Hematopoietic multipotent progenitor cell (in vitro differentiated cells): Measurements from ENCODE around the gene FGF7. TPM values are rescaled to one million over a fixed set of nuclear protein-coding genes. Genes with fewer than 3 reads are reported as not detected.
"Not testable (repeated sequence)": the region's sequence is repeated elsewhere in the genome, so short reads cannot be mapped to it uniquely, and the experiment has no call there.

Source experiments
- DNase-seq, 3 donors: peaks; one replicate each; pipeline ENCODE4 v3.0.0-alpha.2; 2011 to 2015; ENCODE audit warnings: low read depth in 2 of 3, low spot score in 2 of 3
- total RNA-seq: library from RNA; depleted of rRNA; stranded (reverse); fragments of >200 nt; gene quantifications from one replicate; pipeline ENCODE4 v1.2.3, GENCODE V29; 2012

FGF7 gene
- total RNA-seq, 1 donor = under 0.01 TPM

DNA sequence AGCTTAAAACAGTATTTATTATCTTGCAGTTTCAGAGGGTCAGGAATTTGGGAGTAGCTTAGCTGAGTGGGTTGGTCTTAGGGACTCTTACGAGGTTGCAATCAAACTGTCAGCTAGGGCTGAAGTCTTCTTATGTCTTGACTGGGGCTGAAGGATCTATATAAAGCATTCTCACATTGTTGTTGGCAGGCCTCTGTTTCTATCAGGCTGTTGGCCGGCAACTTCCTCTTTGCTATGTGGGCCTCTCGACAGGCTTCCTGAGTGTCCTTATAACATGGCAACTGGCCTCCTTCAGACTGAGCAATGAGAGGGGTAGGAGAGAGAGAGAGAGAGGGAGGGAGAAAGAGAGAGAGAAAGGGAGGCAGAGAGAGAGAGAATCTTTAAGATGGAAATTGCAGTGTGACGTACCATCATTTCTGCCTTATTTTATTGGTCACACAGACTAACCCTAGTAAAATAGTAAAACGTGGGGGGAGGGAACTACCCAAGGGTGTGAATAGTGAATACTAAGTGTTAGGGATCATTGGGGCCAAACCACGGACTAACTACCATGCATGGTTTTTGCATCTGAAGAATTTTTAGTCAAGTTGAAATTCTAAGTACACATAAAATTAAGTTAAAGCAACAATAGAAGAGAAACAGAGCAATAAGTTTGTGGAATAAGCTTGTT, 16.1 kb downstream of the FGF7 start:
- peak in 2 of 3 donors; percentile 56 to 88 for DNase-seq

DNA sequence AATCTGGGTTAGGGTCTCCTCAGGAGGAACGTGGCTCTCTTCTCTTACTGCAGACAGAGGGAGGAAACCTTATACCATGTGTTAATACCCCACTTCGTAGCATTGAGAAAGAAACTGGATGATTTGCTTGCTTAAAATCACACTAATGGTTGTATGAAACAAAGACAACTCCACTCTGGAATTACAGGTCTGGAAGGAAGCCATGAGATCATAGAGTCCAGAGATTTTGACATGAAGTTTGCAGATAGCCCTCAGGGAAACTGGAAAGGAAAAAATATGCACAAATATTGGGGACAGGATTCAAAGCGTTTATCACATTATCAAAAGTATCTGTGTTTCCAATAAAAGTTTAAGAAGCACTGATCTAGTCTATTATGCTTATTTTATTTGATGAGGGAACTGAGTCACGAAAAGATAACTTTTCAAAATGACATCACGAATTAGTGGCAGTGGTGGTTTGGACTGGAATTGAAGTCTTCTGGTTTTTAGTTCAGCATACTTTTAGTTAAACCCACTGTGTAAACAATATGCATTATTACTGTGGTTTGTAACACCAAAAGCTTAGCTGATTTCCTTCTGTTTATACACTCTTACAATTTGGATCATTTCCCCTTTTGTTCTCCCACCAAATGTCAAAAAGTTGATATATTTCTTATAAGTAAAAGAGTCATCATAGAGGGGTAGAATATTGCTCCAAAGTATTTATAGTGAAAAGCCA, 16.8 kb downstream of the FGF7 start:
- peak in 1 of 3 donors; percentile 70 for DNase-seq

DNA sequence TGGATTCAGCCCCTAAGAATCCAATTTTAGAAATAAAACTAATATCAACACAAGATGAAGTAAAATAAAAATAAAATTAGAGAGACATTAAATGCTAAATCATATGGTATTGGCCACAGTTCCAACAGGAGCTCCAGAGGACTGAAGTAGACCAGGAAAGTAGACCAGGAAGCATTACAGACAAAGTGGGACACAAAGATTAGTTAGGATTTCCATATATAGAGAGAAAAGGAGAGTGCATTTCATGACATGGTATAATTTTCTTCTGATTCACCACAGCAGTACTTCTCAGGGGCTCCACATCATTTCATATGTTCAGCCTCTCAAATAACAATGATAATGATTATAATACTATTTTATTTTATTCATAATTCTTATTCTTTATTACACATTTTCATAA, 18.3 kb downstream of the FGF7 start:
- no peak for DNase-seq

DNA sequence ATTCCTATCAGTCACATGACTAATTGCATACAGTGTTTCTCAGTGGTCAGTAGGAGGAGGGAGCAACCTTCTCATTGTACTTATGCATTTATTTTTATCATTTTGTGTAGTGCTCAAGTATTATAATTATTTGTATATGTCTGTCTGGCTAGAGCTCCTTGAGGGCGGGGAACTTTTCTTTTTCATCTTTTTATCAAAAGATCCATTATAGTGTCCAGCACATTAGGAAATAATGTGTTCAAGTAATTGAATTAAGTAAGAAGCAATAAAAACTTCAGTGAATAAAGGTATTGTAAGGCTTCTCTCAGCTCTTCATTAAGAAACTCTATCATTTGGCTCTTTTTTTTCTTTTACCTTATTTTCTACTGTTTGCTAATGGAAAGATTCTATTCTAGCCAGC, 18.8 kb downstream of the FGF7 start:
- DNase-seq = no peak

DNA sequence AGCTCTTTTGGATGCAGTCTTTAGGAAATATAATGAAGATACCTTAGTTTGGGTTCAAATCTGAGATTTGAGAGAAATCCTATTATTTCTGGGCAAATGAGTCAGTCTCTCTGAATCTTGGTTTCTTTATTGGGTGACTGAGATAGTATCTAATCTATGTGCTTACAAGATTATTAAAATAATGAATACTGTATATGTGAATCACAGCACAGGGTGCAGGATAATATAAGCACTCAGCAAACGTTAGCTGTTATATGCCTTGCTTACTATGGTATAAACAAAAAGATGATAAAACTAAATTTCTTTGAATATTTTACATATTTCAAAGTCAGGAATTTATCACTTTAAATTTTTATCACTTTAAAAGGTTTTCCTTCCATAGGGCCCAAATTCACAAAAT, 29.6 kb downstream of the FGF7 start:
- DNase-seq = no peak

DNA sequence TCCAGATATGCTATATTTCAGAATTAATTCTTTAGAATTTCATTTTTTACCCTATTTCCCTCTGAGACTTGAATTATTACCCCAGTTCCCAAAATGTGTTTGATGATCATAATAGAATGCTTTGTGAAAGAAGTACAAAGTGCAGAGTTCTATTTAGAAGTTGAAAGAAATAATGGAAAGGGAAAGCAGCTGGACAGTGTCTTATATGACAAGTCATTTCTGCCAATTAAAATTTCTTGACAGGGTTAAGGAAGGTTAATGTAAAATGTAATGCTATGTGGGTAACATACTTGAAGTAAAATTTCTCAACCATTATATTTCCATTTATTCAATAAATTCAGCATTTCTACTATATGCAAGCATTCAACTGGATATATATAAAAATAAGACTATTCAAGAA, 33.1 kb downstream of the FGF7 start:
- no peak for DNase-seq

DNA sequence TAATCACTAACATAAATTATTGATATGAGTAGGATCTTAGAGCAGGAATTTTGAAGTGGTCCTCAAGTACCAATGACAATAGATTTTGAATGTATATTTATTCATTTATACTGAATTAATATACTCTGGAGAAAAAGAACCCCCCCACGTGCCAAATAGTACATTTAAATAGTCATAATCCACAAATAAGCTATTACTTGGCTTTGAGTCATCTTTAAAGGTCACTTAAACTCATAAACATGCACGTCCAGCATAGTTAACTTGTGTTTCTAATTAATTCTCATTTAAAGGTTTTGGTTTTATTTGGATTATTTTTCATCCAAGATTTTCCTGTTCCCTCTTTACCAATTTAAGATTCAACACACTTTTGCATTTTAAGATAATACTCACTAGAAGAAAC, 35.1 kb downstream of the FGF7 start:
- DNase-seq = no peak

DNA sequence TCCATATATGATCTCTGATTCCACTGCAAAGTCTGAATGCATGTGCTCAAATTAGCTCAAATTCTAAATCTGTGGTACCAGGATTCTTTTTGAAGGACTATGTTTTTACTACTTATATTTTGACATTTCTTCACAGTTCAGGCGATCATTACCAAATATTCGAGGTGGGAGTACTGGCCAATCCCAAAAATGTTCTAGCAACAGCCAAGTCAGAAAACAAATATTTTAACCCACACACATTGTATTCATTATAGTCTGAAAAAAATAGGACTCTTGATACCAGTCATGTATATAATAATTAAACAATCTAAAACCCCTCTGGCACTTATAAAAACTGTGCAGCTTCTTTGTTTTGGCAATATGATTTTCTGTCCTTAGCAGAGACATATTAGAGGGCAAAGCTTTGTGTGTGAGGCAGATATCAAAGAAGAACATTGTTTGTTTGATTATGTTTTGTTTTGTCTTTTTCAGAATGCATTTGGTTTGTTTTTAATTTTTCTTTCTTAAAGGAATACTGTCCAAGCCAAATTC, 37.4 kb downstream of the FGF7 start:
- DNase-seq = no peak

DNA sequence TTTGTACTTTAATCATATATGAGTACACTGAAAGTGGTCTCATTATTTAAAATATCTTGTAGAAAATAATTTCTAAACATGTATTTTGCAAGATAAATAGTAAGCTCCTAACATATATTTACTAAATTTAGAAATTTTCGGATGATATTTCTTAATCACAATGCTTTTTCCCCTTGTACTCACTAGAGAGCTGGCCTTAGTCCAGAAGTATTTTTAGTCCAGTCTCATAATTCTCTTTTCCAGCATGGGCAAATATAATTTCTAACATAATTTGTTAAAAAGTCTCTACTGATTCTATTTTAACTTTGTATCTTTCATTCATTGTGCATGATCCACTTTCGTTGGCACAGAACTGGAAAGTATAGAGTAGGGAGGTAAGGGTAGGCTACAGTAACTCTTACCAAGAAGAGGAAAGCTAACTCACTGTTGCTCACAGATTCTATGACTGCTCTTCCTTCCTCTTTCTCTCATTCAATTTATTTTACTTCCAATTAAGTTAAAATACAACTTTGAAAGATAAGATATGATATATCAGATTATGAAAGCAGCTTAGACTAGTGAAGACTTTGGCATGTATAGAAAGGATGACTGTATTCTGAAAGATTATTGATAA, 39.3 kb downstream of the FGF7 start:
- peak in 1 of 3 donors; percentile 52 for DNase-seq

DNA sequence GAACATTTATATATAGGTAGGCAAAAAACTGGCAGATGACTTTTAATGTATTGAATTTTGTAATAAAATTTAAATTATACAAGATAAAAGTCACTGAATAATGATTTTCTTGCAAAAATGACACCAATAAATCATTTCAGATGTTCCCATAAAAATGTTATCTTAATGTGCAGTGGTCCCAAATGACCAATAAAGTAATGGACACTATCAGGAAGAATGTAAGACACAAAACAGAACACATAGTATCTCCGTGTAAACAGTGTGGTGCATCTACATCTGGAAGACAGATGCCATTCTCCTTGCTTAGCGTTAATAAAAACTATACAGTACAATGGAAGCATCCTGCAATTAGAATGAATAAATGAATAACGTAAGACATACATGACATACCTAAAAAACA, 41.5 kb downstream of the FGF7 start:
- no peak for DNase-seq

DNA sequence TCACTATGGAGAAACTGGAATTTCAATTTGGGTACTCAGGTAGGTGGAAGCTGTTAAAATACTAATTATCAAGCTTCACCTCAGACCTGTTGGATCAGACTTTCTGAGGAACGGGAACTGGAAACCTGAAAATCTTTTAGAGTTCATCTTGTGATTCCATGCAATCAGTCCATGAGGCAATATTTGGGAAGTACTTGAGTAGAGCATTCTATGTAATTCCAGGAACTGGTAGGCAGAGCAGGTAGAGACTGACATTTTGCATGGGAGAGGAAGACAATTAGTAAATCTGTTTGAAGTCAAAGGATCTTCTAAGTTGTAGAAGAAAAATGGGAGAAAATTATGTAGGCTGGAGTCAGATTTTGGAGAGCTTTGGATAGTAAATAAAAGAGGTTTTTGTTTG, 43.1 kb downstream of the FGF7 start:
- DNase-seq = no peak

DNA sequence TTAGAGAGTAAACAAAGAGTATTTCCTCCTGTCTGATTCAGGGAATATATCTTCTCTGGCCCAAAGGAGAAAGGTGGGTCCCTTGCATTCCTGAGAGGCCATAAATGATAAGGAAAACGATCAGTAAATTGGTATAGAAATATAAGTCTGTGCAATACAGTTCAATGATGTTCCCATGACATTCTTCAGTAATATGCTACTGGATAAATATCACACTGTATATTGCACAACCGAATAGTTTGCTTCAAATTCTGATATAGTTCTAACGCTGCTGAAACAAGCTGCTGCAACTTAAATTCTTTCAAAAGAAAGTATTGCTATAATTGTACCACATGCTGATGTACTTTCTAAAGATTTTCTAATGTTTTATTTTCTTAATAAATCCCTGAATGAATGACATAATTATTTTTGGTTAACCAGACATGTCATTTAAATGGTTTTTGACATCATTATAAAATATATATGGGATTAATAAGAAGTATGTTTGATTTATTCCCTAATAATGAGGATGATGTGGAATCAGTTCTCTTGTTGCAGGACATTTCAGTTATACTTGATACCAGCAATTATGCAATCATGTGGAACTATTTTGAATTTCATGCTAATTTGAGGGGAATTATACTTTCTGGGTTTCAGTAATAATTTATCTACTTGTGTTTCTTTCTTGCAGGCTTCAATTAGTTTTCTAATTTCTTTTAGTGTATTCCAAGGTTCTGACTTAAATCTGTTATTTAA, 44.9 kb downstream of the FGF7 start:
- DNase-seq = no peak

DNA sequence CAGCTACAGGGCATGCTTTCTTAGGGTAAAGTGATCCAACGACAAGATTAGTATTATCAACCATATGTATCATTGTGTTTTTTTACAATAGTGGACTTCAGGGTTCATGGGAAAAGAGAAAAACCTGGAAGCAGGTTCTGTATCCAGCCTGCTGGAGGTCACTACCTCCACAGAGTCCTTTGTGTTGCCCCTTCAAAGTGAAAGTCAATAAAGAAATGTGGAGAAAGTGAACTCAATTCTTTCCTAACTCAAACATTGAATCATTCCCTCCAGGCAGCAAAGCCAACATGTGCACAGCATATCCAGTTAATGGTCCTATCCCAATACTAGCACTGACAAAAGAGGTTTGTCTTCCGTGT, 45.4 kb downstream of the FGF7 start:
- DNase-seq = no peak

DNA sequence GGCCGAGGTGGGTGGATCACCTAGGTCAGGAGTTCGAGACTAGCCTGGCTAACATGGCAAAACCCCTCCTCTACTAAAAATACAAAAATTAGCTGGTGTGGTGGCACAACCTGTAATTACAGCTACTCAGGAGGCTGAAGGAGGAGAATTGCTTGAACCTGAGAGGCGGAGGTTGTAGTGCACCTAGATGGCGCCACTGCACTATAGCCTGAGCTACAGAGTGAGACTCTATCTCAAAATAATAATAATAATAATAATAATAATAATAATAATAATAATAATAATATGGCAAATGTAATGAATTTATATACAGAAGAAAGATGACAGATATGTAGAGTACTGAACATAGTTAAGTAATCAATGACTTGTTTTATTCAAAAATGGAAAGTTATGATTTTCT, 48.2 kb downstream of the FGF7 start:
- DNase-seq = peak in 1 of 3 donors; percentile 16

DNA sequence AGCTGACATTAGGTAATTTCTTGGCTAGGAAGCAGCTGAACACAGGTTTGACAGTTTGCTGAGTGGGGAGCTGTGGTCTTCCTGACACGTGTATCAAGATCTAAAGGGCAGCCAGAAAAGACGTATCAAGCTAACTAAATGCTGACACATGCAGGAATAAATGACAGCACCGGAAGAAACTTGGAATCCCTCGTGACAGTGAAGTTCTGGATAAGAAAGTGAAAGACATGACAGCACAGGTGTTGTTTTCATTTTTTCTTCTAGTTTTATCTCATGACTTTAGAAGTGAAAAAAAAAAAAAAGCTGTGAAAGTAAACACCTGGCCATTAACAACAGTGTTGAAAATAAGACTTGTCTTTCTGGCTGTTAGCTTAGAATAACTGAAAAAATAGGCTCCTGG, 48.7 kb downstream of the FGF7 start:
- peak in 1 of 3 donors; percentile 47 for DNase-seq

DNA sequence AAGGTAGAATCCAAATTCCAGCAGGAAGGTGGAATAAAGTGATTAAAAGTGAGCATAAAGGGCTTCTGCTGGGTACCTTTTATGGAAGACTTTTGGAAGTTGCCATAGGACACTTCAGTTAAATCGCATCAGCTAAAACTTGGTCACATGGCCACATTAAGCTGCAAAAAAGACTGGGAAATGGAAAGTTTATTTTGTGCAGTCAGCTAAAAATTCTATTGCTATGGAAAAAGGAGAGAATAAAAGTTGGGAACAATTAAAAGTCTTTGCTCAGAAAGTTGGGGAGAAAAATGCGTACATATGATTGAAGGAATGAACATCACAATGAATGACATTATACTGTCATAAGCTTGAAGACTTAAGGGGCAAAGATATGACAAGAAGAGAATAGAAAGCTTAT, 49.3 kb downstream of the FGF7 start:
- no peak for DNase-seq

DNA sequence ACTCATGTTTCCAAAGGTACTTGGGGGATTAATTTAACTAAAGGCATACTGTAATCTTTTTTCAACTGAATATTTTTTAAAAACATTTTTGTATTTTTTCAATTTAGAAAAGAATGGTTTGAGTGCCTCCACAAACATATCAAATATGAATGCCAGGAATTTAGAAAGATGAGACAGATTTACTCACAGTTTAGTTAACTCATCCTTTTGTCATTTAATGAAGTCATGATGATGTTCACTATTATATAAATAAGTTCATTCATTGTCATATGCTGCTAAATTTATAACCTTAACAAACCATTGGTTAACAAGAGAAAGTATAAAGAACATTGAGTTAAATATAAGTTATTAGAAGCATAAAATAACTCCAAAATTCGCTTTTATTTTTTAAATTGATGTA, 50.0 kb downstream of the FGF7 start:
- no peak for DNase-seq

DNA sequence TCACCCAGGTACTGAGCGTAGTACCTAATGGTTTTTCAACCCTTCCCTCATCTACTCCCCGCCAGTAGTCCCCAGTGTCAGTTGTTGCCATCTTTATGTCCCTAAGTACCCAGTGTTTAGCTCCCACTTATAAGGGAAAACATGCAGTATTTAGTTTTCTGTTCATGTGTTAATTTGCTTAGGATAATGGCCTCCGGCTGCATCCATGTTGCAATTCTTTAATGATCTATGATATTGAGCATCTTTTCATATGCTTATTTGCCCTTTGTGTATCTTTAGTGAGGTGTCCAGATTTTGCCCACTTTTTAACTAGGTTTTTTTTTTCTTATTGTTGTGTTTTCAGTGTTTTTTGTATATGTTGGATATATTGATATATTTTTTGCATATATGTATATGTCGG, 55.0 kb downstream of the FGF7 start:
- not testable (repeated sequence) for DNase-seq

DNA sequence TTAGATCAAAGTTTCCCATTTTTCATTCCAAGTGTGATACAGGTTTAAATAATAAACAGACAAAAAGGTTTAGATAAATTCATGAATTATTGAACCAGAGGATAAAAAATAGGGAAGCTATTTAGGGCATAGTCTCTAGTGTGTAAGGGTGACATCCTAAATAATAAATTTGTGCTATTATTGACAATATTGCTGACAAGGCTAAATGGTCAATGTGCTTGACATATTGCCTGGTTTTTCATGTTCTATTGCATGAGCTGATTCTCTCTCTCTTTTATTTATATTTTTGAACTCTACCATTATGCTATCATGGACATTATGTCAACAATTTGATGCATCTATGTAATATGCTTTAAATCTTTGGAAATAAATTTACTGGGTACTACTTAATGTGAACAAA, 55.9 kb downstream of the FGF7 start:
- DNase-seq = not testable (repeated sequence)

DNA sequence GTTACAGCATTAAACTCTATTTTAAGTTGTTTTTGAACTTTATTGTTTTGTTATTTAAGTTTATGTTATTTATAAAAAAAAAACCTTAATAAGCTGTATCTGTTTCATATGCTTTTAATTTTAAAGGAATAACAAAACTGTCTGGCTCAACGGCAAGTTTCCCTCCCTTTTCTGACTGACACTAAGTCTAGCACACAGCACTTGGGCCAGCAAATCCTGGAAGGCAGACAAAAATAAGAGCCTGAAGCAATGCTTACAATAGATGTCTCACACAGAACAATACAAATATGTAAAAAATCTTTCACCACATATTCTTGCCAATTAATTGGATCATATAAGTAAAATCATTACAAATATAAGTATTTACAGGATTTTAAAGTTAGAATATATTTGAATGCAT, 62.4 kb downstream of the FGF7 start:
- not testable (repeated sequence) for DNase-seq

DNA sequence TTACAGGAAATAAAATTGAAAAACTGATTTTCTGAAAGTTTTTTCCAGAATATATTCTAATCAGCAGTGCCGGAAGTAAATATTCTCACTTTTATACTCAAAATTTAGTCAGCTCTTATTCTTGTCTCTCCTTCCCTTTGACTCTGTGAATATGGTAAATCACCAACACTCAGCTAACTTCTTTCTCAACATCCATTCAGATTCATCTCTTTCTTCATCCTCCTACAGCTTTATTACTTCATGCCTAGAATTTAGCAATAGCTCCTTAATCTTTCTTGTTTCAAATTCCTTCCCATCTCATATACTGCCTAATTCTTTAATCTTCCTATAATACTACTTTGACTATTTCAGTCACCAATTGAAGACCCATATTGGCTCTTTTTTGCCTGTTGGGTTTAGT, 67.9 kb downstream of the FGF7 start:
- no peak for DNase-seq
